HEK293 (cell line): ENCODE results near the gene PYGO1.

ENCODE experiments used
- CTCF ChIP-seq: fragments of 450-650 bp; formaldehyde crosslinking; IDR thresholded peaks from 2 replicates; pipeline ENCODE4 v1.5.1; 2016; ENCODE audit warnings: missing biosample characterization, missing genetic modification characterization
- HOXA7 ChIP-seq: sonication (generic); formaldehyde crosslinking; IDR thresholded peaks from 2 replicates; pipeline ENCODE4 v1.8.1; 2022; ENCODE audit warnings: missing genetic modification reagents, borderline replicate concordance
- PATZ1 ChIP-seq: fragments of 450-650 bp; formaldehyde crosslinking; IDR thresholded peaks from 2 replicates; pipeline ENCODE4 v1.5.1; 2016; ENCODE audit warnings: missing biosample characterization, missing genetic modification characterization
- PBX3 ChIP-seq: sonication (generic); formaldehyde crosslinking; IDR thresholded peaks from 2 replicates; pipeline ENCODE4 v1.8.1; 2022; ENCODE audit warnings: mild to moderate bottlenecking, moderate library complexity, missing genetic modification reagents
- ZBTB21 ChIP-seq: fragments of 450-650 bp; formaldehyde crosslinking; IDR thresholded peaks from 2 replicates; pipeline ENCODE4 v1.5.1; 2017; ENCODE audit warnings: missing biosample characterization, missing genetic modification characterization
- ZNF138 ChIP-seq: fragments of 450-650 bp; formaldehyde crosslinking; IDR thresholded peaks from 2 replicates; pipeline ENCODE4 v1.5.1; 2016; ENCODE audit warnings: missing biosample characterization, missing genetic modification characterization, borderline replicate concordance
- ZNF292 ChIP-seq: fragments of 450-650 bp; formaldehyde crosslinking; IDR thresholded peaks from 2 replicates; pipeline ENCODE4 v1.5.1; 2016; ENCODE audit warnings: low read depth, missing biosample characterization, missing genetic modification characterization, borderline replicate concordance
- ZNF624 ChIP-seq: fragments of 450-650 bp; formaldehyde crosslinking; IDR thresholded peaks from 2 replicates; pipeline ENCODE4 v1.5.1; 2017; ENCODE audit warnings: missing biosample characterization, missing genetic modification characterization
- ZNF654 ChIP-seq: fragments of 450-650 bp; formaldehyde crosslinking; IDR thresholded peaks from 2 replicates; pipeline ENCODE4 v1.5.1; 2016; ENCODE audit warnings: low read depth, missing biosample characterization, missing genetic modification characterization
- ZXDB ChIP-seq: fragments of 450-650 bp; formaldehyde crosslinking; IDR thresholded peaks from 2 replicates; pipeline ENCODE4 v1.5.1; 2016; ENCODE audit warnings: missing biosample characterization, missing genetic modification characterization
- TF ChIP-seq, protein P1 (sequence below): fragments of 450-650 bp; formaldehyde crosslinking; IDR thresholded peaks from 2 replicates; pipeline ENCODE4 v1.5.1; 2016; ENCODE audit warnings: missing biosample characterization, missing genetic modification characterization
- TF ChIP-seq, protein P2 (sequence below): fragments of 450-650 bp; formaldehyde crosslinking; IDR thresholded peaks from 2 replicates; pipeline ENCODE4 v1.5.1; 2016; ENCODE audit warnings: missing biosample characterization, missing genetic modification characterization

DNA sequence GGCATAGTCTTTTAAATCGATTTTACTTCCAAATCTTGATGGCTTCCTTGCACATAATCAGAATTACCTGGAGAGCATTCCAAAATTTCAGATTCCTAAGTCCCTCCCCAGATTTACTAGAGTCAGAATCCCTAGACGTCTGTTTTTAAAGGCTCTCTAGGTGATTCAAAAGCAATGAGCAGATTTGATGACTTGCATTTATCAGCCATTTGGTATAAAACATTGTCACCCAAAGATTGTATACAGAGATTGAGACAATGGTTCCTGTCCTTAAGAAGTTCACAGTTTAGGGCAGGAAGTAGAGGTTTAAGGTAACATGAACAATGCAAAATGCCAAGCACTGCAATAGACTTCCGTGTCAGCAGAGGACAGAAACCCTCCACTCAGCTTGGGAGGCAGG lies 2.6 kb upstream of the PYGO1 start:
- no peak for TF ChIP-seq HOXA7 (CRISPR knock-in tag)
- TF ChIP-seq ZXDB (tag by site-specific recombination): no peak
- TF ChIP-seq CTCF (tag by site-specific recombination): no peak
- no peak for TF ChIP-seq PATZ1
- TF ChIP-seq, protein P1, sequence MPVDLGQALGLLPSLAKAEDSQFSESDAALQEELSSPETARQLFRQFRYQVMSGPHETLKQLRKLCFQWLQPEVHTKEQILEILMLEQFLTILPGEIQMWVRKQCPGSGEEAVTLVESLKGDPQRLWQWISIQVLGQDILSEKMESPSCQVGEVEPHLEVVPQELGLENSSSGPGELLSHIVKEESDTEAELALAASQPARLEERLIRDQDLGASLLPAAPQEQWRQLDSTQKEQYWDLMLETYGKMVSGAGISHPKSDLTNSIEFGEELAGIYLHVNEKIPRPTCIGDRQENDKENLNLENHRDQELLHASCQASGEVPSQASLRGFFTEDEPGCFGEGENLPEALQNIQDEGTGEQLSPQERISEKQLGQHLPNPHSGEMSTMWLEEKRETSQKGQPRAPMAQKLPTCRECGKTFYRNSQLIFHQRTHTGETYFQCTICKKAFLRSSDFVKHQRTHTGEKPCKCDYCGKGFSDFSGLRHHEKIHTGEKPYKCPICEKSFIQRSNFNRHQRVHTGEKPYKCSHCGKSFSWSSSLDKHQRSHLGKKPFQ (tag by site-specific recombination): no peak
- TF ChIP-seq ZNF138 (tag by site-specific recombination): no peak
- TF ChIP-seq, protein P2, sequence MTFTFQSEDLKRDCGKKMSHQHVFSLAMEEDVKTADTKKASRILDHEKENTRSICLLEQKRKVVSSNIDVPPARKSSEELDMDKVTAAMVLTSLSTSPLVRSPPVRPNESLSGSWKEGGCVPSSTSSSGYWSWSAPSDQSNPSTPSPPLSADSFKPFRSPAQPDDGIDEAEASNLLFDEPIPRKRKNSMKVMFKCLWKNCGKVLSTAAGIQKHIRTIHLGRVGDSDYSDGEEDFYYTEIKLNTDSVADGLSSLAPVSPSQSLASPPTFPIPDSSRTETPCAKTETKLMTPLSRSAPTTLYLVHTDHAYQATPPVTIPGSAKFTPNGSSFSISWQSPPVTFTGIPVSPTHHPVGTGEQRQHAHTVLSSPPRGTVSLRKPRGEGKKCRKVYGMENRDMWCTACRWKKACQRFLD: no peak
- no peak for TF ChIP-seq ZNF654 (tag by site-specific recombination)
- TF ChIP-seq PBX3: no peak
- TF ChIP-seq ZBTB21: no peak
- TF ChIP-seq ZNF292 (tag by site-specific recombination): no peak
- no peak for TF ChIP-seq ZNF624 (tag by site-specific recombination)
